ENCODE data around the gene SIDT2.

Gene SIDT2

GRCh38 chr11:117183724-117184349 is 5.3 kb downstream of the SIDT2 start:
- H3K4me2 ChIP-seq (ENCODE audit: low read length) = no peak overlapping the region
- no peaks in the 10 kb centered on the region for H3K27me3 ChIP-seq (ENCODE audit: insufficient read depth, low read length)
- H2AFZ ChIP-seq (ENCODE audit: low read length) = no peak overlapping the region
- TF ChIP-seq CTCF (IDR thresholded peaks at IDR 0.05; ENCODE audit: low read length) (no peak), EZH2 (IDR thresholded peaks at IDR 0.05; ENCODE audit: borderline replicate concordance, low read length) (no peak)
- no peaks in the 10 kb centered on the region for H3K9me3 ChIP-seq (ENCODE audit: low read length)
- H3K4me1 ChIP-seq (ENCODE audit: insufficient read depth, low read length, severe bottlenecking) = peaks cover 26% of the 10 kb centered on the region
- no peaks in the 10 kb centered on the region for H3F3A ChIP-seq (ENCODE audit: insufficient read depth, low read length)
- H3K9ac ChIP-seq (ENCODE audit: low read length) = no peak overlapping the region
- H3K4me3 ChIP-seq (ENCODE audit: low read depth, low read length, poor library complexity, severe bottlenecking) = no peak overlapping the region
- H3K27ac ChIP-seq (ENCODE audit: low read depth, low read length, poor library complexity, severe bottlenecking) = no peak overlapping the region
- H3K36me3 ChIP-seq (ENCODE audit: insufficient read depth, low read length) = peaks cover 9% of the 10 kb centered on the region; the same call in 1 of the 2 replicates
- no peaks in the 10 kb centered on the region for H3K9me2 ChIP-seq (ENCODE audit: low read depth, low read length)
- no peaks in the 10 kb centered on the region for H4K20me1 ChIP-seq (ENCODE audit: insufficient read depth, low read length)
- H3K79me2 ChIP-seq (ENCODE audit: insufficient read depth, low read length) = no peaks in the 10 kb centered on the region

- Histone ChIP-seq H2AFZ (ENCODE audit: low read length) (no peak overlapping the region), H3K79me2 (ENCODE audit: insufficient read depth, low read length) (no peaks in the 10 kb centered on the region), H3K4me2 (ENCODE audit: low read length) (no peak overlapping the region), H3K36me3 (ENCODE audit: insufficient read depth, low read length) (peaks cover 21% of the 10 kb centered on the region; the same call in 1 of the 2 replicates), H3K27ac (ENCODE audit: low read depth, low read length, poor library complexity, severe bottlenecking) (no peak overlapping the region), H3K4me1 (ENCODE audit: insufficient read depth, low read length, severe bottlenecking) (peaks cover 20% of the 10 kb centered on the region), H3K9me2 (ENCODE audit: low read depth, low read length) (no peaks in the 10 kb centered on the region), H4K20me1 (ENCODE audit: insufficient read depth, low read length) (no peaks in the 10 kb centered on the region), H3F3A (ENCODE audit: insufficient read depth, low read length) (no peaks in the 10 kb centered on the region), H3K9me3 (ENCODE audit: low read length) (no peaks in the 10 kb centered on the region), H3K27me3 (ENCODE audit: insufficient read depth, low read length) (no peaks in the 10 kb centered on the region), H3K4me3 (ENCODE audit: low read depth, low read length, poor library complexity, severe bottlenecking) (no peak overlapping the region), H3K9ac (ENCODE audit: low read length) (no peak overlapping the region)
- TF ChIP-seq EZH2 (IDR thresholded peaks at IDR 0.05; ENCODE audit: borderline replicate concordance, low read length) (no peak), CTCF (IDR thresholded peaks at IDR 0.05; ENCODE audit: low read length) (no peak)
Observed at GRCh38 chr11:117185736-117186430, 7.3 kb downstream of the SIDT2 start.

- Histone ChIP-seq H3K79me2 (ENCODE audit: insufficient read depth, low read length) (no peaks in the 10 kb centered on the region), H2AFZ (ENCODE audit: low read length) (no peak overlapping the region), H3K9ac (ENCODE audit: low read length) (no peak overlapping the region), H3F3A (ENCODE audit: insufficient read depth, low read length) (no peaks in the 10 kb centered on the region), H3K4me1 (ENCODE audit: insufficient read depth, low read length, severe bottlenecking) (peaks cover 17% of the 10 kb centered on the region), H4K20me1 (ENCODE audit: insufficient read depth, low read length) (no peaks in the 10 kb centered on the region), H3K36me3 (ENCODE audit: insufficient read depth, low read length) (peaks cover 21% of the 10 kb centered on the region; the same call in 1 of the 2 replicates), H3K27me3 (ENCODE audit: insufficient read depth, low read length) (no peaks in the 10 kb centered on the region), H3K9me2 (ENCODE audit: low read depth, low read length) (no peaks in the 10 kb centered on the region), H3K27ac (ENCODE audit: low read depth, low read length, poor library complexity, severe bottlenecking) (no peak overlapping the region), H3K4me3 (ENCODE audit: low read depth, low read length, poor library complexity, severe bottlenecking) (no peak overlapping the region), H3K9me3 (ENCODE audit: low read length) (no peaks in the 10 kb centered on the region), H3K4me2 (ENCODE audit: low read length) (no peak overlapping the region)
- TF ChIP-seq EZH2 (IDR thresholded peaks at IDR 0.05; ENCODE audit: borderline replicate concordance, low read length) (no peak), CTCF (IDR thresholded peaks at IDR 0.05; ENCODE audit: low read length) (no peak)
Observed at GRCh38 chr11:117186431-117186761, 7.9 kb downstream of the SIDT2 start.

All from OCI-LY1 (cell line).